NCI-H748 treated with DMSO at 0.1 percent for 48 hours (cell line): ENCODE measurements around the gene RBL2.
A peak's percentile ranks its signal among the peaks of the same experiment; 100 is the strongest.
"Not testable (repeated sequence)": the region's sequence is repeated elsewhere in the genome, so short reads cannot be mapped to it uniquely, and the experiment has no call there.

Experiments
- DNase-seq: peaks from one replicate; lab custom pipeline; 2025; lab: John Stamatoyannopoulos, UW

The RBL2 gene, protein sequence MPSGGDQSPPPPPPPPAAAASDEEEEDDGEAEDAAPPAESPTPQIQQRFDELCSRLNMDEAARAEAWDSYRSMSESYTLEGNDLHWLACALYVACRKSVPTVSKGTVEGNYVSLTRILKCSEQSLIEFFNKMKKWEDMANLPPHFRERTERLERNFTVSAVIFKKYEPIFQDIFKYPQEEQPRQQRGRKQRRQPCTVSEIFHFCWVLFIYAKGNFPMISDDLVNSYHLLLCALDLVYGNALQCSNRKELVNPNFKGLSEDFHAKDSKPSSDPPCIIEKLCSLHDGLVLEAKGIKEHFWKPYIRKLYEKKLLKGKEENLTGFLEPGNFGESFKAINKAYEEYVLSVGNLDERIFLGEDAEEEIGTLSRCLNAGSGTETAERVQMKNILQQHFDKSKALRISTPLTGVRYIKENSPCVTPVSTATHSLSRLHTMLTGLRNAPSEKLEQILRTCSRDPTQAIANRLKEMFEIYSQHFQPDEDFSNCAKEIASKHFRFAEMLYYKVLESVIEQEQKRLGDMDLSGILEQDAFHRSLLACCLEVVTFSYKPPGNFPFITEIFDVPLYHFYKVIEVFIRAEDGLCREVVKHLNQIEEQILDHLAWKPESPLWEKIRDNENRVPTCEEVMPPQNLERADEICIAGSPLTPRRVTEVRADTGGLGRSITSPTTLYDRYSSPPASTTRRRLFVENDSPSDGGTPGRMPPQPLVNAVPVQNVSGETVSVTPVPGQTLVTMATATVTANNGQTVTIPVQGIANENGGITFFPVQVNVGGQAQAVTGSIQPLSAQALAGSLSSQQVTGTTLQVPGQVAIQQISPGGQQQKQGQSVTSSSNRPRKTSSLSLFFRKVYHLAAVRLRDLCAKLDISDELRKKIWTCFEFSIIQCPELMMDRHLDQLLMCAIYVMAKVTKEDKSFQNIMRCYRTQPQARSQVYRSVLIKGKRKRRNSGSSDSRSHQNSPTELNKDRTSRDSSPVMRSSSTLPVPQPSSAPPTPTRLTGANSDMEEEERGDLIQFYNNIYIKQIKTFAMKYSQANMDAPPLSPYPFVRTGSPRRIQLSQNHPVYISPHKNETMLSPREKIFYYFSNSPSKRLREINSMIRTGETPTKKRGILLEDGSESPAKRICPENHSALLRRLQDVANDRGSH

GRCh38 chr16:53434377-53435065, at the start of gene RBL2:
Gene RBL2, plus strand, starts transcription at chr16:53434471. Its CDS starts 86 bp downstream, at chr16:53434557.
- DNase-seq: peak; percentile 36

GRCh38 chr16:53384610-53385009, 49.7 kb upstream of the RBL2 start:
- not testable (repeated sequence) for DNase-seq

DNA sequence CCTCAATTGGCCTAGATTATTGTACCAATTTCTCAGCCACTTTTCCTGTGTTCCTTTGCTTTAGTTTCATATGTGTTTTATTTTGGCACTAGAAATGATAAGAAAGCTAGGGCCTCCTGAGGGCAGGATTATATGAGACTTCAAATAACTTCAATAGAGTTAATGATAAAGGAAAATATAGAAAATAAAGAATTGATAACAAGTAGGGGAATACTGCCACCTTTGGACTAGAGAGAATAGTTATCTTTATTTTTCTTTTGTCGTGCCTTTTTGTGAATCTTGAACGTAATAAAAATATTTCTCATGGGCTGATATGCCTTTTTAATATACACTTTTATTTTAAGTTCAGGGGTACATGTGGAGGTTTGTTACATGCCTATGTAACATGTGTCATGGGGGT, 29.3 kb upstream of the RBL2 start:
- no peak for DNase-seq

DNA sequence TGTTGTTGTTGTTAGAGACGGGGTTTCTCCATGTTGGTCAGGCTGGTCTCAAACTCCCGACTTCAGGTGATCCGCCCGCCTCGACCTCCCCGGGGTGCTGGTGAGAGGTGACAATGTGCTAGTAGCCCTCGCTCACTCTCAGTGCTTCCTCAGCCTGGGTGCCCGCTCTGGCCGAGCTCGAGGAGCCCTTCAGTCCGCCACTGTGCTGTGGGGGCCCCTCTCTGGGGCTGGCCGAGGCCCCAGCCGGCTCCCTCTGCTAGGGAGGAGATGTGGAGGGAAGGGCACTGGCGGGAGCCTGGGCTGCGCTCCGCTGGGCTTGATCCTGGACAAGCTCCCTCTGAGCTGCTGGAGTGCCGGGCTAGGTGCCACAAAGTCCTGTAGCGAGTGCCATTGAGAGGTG, 21.7 kb upstream of the RBL2 start:
- no peak for DNase-seq

- no peak for DNase-seq
These were observed 20.4 kb upstream of the RBL2 start for GRCh38 chr16:53413864-53414263.

DNA sequence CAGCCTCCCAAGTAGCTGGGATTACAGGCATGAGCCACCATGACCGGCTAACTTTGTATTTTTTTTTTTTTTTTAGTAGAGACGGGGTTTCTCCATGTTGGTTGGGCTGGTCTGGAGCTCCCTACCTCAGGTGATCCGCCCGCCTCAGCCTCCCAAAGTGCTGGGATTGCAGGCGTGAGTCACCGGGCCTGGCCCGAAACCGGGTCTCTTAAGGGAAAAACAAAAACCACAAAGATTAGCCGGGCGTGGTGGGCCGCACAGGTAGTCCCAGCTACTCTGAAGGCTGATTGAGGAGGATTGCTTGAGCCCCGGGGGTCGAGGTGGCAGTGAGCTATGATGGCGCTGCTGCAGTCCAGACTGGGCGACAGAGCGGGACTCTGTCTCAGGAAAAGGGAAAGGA, 19.9 kb upstream of the RBL2 start:
- DNase-seq: no peak

- peak; percentile 12 for DNase-seq
These were observed 18.8 kb upstream of the RBL2 start for GRCh38 chr16:53415504-53415903.

DNA sequence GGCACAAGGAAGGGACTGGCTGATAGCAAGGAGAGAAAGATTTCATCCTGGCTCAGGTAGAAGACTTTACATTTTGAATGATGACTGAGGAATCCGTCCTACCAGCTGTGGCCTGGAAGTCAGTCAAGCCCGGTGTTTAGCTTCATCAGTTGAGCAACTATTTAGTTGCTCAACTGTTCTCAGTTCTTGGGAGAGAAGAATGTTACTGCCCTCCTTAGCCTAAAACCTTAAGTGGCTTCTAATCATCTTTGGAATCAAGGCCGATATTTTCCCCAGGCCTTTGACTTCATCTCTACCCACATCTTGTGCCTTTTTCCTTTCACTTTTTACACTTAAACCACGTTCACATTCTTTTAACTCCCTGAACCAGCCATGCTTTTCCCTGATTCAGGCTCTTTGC, 17.3 kb upstream of the RBL2 start:
- DNase-seq: no peak

- no peak for DNase-seq
These were observed 16.3 kb upstream of the RBL2 start for GRCh38 chr16:53417976-53418375.

DNA sequence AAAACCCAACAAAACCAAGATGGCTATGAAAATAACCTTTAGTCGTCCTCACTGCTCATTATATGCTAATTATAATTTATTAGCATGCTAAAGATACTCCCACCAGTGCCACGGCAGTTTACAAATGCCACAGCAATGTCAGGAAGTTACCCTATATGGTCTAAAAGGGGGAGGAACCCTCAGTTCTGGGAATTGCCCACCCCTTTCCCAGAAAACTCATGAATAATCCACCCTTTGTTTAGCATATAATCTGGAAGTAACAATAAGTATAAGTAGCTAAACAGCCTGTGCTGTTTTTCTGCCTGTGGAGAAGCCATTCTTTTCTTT, 14.9 kb upstream of the RBL2 start:
- DNase-seq: not testable (repeated sequence)

DNA sequence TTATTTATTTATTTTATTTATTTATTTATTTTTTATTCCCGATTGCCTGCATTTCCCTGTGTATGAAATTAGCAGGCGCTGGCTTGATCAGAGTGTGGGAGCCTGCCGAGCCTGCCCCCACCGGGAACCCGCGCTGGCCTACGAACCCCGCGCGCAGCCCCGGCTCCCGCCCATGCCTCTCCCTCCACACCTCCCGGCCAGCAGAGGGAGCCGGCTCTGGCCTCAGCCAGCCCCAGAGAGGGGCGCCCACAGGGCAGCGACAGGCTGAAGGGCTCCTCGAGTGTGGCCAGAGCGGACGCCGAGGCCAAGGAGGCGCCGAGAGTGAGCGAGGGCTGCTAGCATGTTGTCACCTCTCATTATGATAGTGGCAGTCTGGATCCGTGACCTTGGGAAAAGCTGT, 13.0 kb upstream of the RBL2 start:
- DNase-seq: no peak

- DNase-seq: not testable (repeated sequence)
These were observed 10.3 kb upstream of the RBL2 start for GRCh38 chr16:53423968-53424367.

DNA sequence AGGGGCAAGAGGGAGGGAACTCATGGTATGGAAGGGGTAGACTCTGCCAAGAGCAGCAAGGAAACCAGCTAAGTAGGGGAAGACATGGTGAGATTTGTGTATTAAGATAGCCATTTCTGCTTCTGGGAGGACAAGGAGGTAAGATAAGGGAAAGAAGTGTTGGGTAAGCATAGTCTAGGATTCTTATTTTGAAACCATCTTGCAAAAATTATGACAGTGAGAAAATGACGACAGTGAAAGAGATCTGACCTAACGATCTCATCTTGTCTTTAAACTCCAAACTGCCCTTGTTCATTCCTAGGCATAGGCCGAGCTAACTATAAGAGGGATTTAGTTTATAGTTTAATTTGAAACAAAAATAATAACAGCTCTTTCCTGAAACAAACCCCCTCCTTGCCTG, 5.6 kb upstream of the RBL2 start:
- DNase-seq: no peak

DNA sequence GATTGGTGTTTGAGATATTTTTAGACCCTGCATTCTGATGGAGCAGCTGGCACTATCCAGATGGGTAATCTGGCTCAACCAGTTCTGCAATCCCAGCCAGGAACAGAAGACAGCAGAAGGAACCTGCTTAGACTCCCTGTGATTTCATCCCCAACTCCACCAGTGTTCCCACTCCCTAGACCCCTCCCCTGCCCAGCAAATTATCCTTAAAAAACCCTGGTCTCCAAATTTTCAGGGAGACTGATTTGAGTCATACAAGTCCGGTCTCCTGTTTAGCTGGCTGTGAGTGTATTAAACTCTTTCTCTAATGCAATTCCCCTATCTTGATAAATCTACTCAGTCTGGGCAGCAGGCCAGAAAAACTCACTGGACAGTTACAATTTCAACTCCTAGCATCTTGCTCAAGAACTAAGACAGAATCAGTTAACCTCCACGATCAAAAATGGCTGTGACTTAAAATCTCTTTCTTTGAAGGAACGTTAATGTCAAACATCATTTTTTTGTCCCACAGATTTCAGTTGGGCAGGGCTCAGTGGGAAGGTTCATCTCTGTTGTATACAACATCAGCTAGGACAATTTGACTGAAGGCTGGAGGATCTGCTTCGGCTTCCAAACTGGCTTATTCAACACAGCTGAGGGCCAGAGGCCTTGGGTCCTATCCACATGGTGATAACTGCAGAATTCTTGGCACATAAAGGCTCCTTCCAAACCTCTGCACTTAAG, 4.9 kb upstream of the RBL2 start:
- DNase-seq: no peak

- no peak for DNase-seq
These were observed 3.9 kb upstream of the RBL2 start for GRCh38 chr16:53430363-53430762.

DNA sequence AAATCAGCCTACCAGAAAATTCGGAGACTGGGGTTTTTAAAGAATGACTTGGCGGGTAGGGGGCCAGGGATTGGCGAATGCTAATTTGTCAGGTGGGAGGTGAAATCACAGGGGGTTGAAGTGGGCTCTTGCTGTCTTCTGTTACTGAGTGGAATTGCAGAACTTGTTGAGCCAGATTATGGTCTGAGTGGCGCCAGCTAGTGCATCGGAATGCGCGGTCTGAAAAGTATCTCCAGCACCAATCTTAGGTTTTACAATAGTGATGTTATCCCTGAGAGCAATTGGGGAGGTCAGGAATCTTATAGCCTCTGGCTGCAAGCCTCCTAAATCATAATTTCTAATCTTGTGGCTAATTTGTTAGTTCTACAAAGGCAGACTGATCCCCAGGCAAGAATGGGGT, 762 bp upstream of the RBL2 start:
- DNase-seq: no peak

- DNase-seq: no peak
These were observed 318 bp upstream of the RBL2 start for GRCh38 chr16:53433930-53434376.

DNA sequence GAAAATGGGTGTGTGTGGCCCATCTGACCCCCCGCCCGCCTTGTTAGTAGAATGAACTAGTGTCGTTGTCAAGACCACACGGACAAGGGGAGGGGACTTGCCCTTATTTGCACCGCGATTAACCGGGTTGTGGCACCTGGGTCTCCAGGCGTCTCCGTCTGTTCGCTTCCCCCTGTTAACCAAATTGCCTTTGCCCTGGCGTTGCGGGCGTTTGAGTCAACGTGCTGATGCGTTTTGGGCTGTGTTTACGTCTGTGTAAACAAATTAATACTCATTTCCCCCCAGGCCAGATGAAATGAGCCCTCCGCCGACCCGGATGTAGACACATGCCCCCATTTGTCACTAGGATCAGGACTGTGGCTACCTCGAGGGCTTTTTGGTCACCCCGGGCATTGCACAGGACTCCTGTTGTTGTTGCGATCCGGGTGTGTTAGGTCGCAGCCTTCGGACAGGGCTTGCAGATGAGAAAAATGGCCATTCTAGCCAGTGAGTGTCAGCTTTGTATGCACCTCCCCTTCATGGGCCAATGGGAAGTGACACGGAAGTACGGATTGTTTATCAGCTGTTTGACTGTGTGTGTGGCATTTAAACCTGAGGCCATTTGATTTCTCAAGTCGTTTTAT, 906 bp downstream of the RBL2 start:
- DNase-seq: peak; percentile 55

- no peak for DNase-seq
These were observed 5.9 kb downstream of the RBL2 start for GRCh38 chr16:53440125-53440524.

GRCh38 chr16:53445534-53445933, 11.3 kb downstream of the RBL2 start:
- no peak for DNase-seq

- DNase-seq: no peak
These were observed 11.8 kb downstream of the RBL2 start for GRCh38 chr16:53446090-53446489.
